HUES6 (cell line): ENCODE data around the gene HSD11B1.
"Not testable (repeated sequence)": the region's sequence is repeated elsewhere in the genome, so short reads cannot be mapped to it uniquely, and the experiment has no call there.

Source experiments
- H3K27ac ChIP-seq: 2 replicates; pipeline ENCODE4 v1.7.0; 2013; ENCODE audit warnings: low read depth, mild to moderate bottlenecking, low read length, inconsistent platforms
- H3K27me3 ChIP-seq: 2 replicates; pipeline ENCODE4 v1.6.1; 2013; ENCODE audit warnings: low read length; ENCODE audit not compliant: control insufficient read depth, insufficient read depth
- H3K36me3 ChIP-seq: 2 replicates; pipeline ENCODE4 v1.6.1; 2013; ENCODE audit warnings: low read length; ENCODE audit not compliant: control insufficient read depth, insufficient read depth
- H3K4me1 ChIP-seq: 2 replicates; pipeline ENCODE4 v1.6.1; 2013; ENCODE audit warnings: low read length; ENCODE audit not compliant: control insufficient read depth, insufficient read depth
- H3K4me3 ChIP-seq: 2 replicates; pipeline ENCODE4 v1.5.1; 2013; ENCODE audit warnings: low read depth, low read length
- H3K9ac ChIP-seq: one replicate; pipeline ENCODE4 v1.6.1; 2013; ENCODE audit warnings: mild to moderate bottlenecking, low read length
- H3K9me3 ChIP-seq: 2 replicates; pipeline ENCODE4 v1.6.1; 2013; ENCODE audit warnings: low read depth, low read length; ENCODE audit not compliant: control insufficient read depth, insufficient read depth

The HSD11B1 gene

GRCh38 chr1:209692296-209692695 lies 12.3 kb upstream of the HSD11B1 start:
- Histone ChIP-seq H3K27me3 (peaks cover 23% of the 10 kb centered on the region), H3K4me3 (no peak overlapping the region), H3K27ac (no peak overlapping the region), H3K36me3 (no peaks in the 10 kb centered on the region), H3K9ac (no peak overlapping the region), H3K4me1 (0 out of 2 replicates have a peak, but pooled peaks cover 3% of the 10 kb centered on the region), H3K9me3 (no peaks in the 10 kb centered on the region)

GRCh38 chr1:209692745-209693504 lies 11.7 kb upstream of the HSD11B1 start:
- H3K9me3 ChIP-seq, result no peaks in the 10 kb centered on the region
- no peaks in the 10 kb centered on the region for H3K36me3 ChIP-seq
- H3K9ac ChIP-seq, result no peak overlapping the region
- H3K27me3 ChIP-seq, result peaks cover 23% of the 10 kb centered on the region
- H3K4me1 ChIP-seq, result 0 out of 2 replicates have a peak, but pooled peaks cover 3% of the 10 kb centered on the region
- no peak overlapping the region for H3K27ac ChIP-seq
- no peak overlapping the region for H3K4me3 ChIP-seq

- H3K27me3 ChIP-seq, result peaks cover 23% of the 10 kb centered on the region
These were observed 8.0 kb upstream of the HSD11B1 start for GRCh38 chr1:209696673-209697072.

GRCh38 chr1:209697126-209697525 lies 7.5 kb upstream of the HSD11B1 start:
- Histone ChIP-seq H3K36me3 (no peaks in the 10 kb centered on the region), H3K4me3 (no peak overlapping the region), H3K27ac (no peak overlapping the region), H3K27me3 (peaks cover 23% of the 10 kb centered on the region), H3K9ac (no peak overlapping the region), H3K4me1 (0 out of 2 replicates have a peak, but pooled peaks cover 3% of the 10 kb centered on the region), H3K9me3 (no peaks in the 10 kb centered on the region)

More at GRCh38 chr1:209696673-209697072, 8.0 kb upstream of the HSD11B1 start:
- Histone ChIP-seq H3K9ac (no peak overlapping the region), H3K4me3 (no peak overlapping the region), H3K27ac (no peak overlapping the region), H3K36me3 (no peaks in the 10 kb centered on the region), H3K4me1 (0 out of 2 replicates have a peak, but pooled peaks cover 3% of the 10 kb centered on the region), H3K9me3 (no peaks in the 10 kb centered on the region)

GRCh38 chr1:209700686-209701085 lies 4.0 kb upstream of the HSD11B1 start:
- H3K9ac ChIP-seq, H3K9me3 ChIP-seq, H3K27ac ChIP-seq, H3K4me3 ChIP-seq, H3K27me3 ChIP-seq, H3K36me3 ChIP-seq, H3K4me1 ChIP-seq: not testable (repeated sequence)

GRCh38 chr1:209702832-209703231 lies 1.8 kb upstream of the HSD11B1 start:
- Histone ChIP-seq H3K27me3 (peaks cover 3% of the 10 kb centered on the region; the same call in 1 of the 2 replicates), H3K9ac (no peak overlapping the region), H3K27ac (no peak overlapping the region), H3K9me3 (no peaks in the 10 kb centered on the region), H3K4me3 (no peak overlapping the region), H3K4me1 (no peaks in the 10 kb centered on the region), H3K36me3 (no peaks in the 10 kb centered on the region)

- H3K9ac ChIP-seq, result no peak overlapping the region
- no peaks in the 10 kb centered on the region for H3K4me1 ChIP-seq
- H3K27me3 ChIP-seq, result 0 out of 2 replicates have a peak, but pooled peaks cover 3% of the 10 kb centered on the region
- no peak overlapping the region for H3K4me3 ChIP-seq
- H3K27ac ChIP-seq, result no peak overlapping the region
- no peaks in the 10 kb centered on the region for H3K36me3 ChIP-seq
- no peaks in the 10 kb centered on the region for H3K9me3 ChIP-seq
These were observed 677 bp upstream of the HSD11B1 start for GRCh38 chr1:209703834-209704504.

- Histone ChIP-seq H3K4me3 (no peak overlapping the region), H3K36me3 (no peaks in the 10 kb centered on the region), H3K27me3 (0 out of 2 replicates have a peak, but pooled peaks cover 3% of the 10 kb centered on the region), H3K27ac (no peak overlapping the region), H3K9ac (no peak overlapping the region), H3K4me1 (no peaks in the 10 kb centered on the region), H3K9me3 (no peaks in the 10 kb centered on the region)
These were observed 470 bp downstream of the HSD11B1 start for GRCh38 chr1:209705033-209705598.

- H3K27me3 ChIP-seq, result 0 out of 2 replicates have a peak, but pooled peaks cover 3% of the 10 kb centered on the region
- H3K36me3 ChIP-seq, result no peaks in the 10 kb centered on the region
- H3K4me3 ChIP-seq, result no peak overlapping the region
These were observed 2.0 kb downstream of the HSD11B1 start for GRCh38 chr1:209706622-209707021.

GRCh38 chr1:209707308-209707707 lies 2.7 kb downstream of the HSD11B1 start:
- no peaks in the 10 kb centered on the region for H3K9me3 ChIP-seq
- H3K27ac ChIP-seq, result no peak overlapping the region
- H3K27me3 ChIP-seq, result 0 out of 2 replicates have a peak, but pooled peaks cover 3% of the 10 kb centered on the region
- H3K36me3 ChIP-seq, result no peaks in the 10 kb centered on the region
- H3K9ac ChIP-seq, result no peak overlapping the region
- H3K4me3 ChIP-seq, result no peak overlapping the region
- H3K4me1 ChIP-seq, result no peaks in the 10 kb centered on the region

More at GRCh38 chr1:209706622-209707021, 2.0 kb downstream of the HSD11B1 start:
- no peak overlapping the region for H3K27ac ChIP-seq
- H3K4me1 ChIP-seq, result no peaks in the 10 kb centered on the region
- no peak overlapping the region for H3K9ac ChIP-seq
- no peaks in the 10 kb centered on the region for H3K9me3 ChIP-seq

- Histone ChIP-seq H3K9me3 (no peaks in the 10 kb centered on the region), H3K4me1 (no peaks in the 10 kb centered on the region), H3K27ac (no peak overlapping the region), H3K36me3 (no peaks in the 10 kb centered on the region), H3K9ac (no peak overlapping the region), H3K27me3 (0 out of 2 replicates have a peak, but pooled peaks cover 3% of the 10 kb centered on the region), H3K4me3 (no peak overlapping the region)
These were observed 3.7 kb downstream of the HSD11B1 start for GRCh38 chr1:209708297-209708696.
